NCI-H82 (cell line): ENCODE data around the gene TTC22.

ENCODE experiments used
- DNase-seq: peaks from one replicate; lab custom pipeline; 2025; lab: John Stamatoyannopoulos, UW

Gene TTC22

GRCh38 chr1:54834007-54834541, 33.0 kb upstream of the TTC22 start:
- DNase-seq: no peak

- no peak for DNase-seq
Observed at GRCh38 chr1:54833121-54833520, 32.0 kb upstream of the TTC22 start.

- no peak for DNase-seq
Observed at GRCh38 chr1:54826226-54826816, 25.2 kb upstream of the TTC22 start.

- DNase-seq: no peak
Observed at GRCh38 chr1:54825696-54826095, 24.6 kb upstream of the TTC22 start.

GRCh38 chr1:54823670-54824069, 22.5 kb upstream of the TTC22 start:
- no peak for DNase-seq

- no peak for DNase-seq
Observed at GRCh38 chr1:54819733-54820132, 18.6 kb upstream of the TTC22 start.

GRCh38 chr1:54819195-54819536, 18.0 kb upstream of the TTC22 start:
- no peak for DNase-seq

GRCh38 chr1:54818461-54819194, 17.5 kb upstream of the TTC22 start:
- DNase-seq: no peak

GRCh38 chr1:54816951-54817350, 15.8 kb upstream of the TTC22 start:
- no peak for DNase-seq

GRCh38 chr1:54816130-54816529, 15.0 kb upstream of the TTC22 start:
- DNase-seq: no peak

- peak; percentile 31 for DNase-seq
Observed at GRCh38 chr1:54815086-54815876, 14.2 kb upstream of the TTC22 start.

GRCh38 chr1:54814571-54814970, 13.4 kb upstream of the TTC22 start:
- DNase-seq: no peak

- DNase-seq: no peak
Observed at GRCh38 chr1:54814126-54814498, 13.0 kb upstream of the TTC22 start.

GRCh38 chr1:54813485-54814125, 12.5 kb upstream of the TTC22 start:
- DNase-seq: no peak

GRCh38 chr1:54812801-54813484, 11.8 kb upstream of the TTC22 start:
- DNase-seq: no peak

- no peak for DNase-seq
Observed at GRCh38 chr1:54811739-54812655, 10.9 kb upstream of the TTC22 start.

GRCh38 chr1:54811066-54811465, 9.9 kb upstream of the TTC22 start:
- DNase-seq: no peak

- DNase-seq: peak; percentile 87
Observed at GRCh38 chr1:54810153-54810942, 9.2 kb upstream of the TTC22 start.

GRCh38 chr1:54809496-54810074, 8.5 kb upstream of the TTC22 start:
- no peak for DNase-seq
